IMR-90 (cell line): ENCODE results near the gene MMD2. TPM values are rescaled to one million over a fixed set of nuclear protein-coding genes. Genes with fewer than 3 reads are reported as not detected.

Source experiments
- ATAC-seq: fragments of 200-7000 bp; cut with Tn5 transposase; 2 replicates; pipeline ENCODE4 v1.9.1; 2020; ENCODE audit warnings: low read depth, mild to moderate bottlenecking, moderate library complexity
- BruUV-seq: library from RNA; stranded (reverse); fragments of 400-500 nt; replicated peaks from 2 replicates; lab custom pipeline; 2021; lab: Mats Ljungman, UMichigan
- CTCF ChIA-PET: fragments of 300-600 bp; formaldehyde crosslinking; extraction: SDS; loops from one replicate; lab custom pipeline; 2021; ENCODE audit warnings: antibody characterized with exemption; lab: Yijun Ruan, JAX
- POLR2A ChIA-PET: fragments of 300-600 bp; sonication (Branson Sonifier 250); formaldehyde crosslinking; loops from one replicate; lab custom pipeline; 2022; ENCODE audit warnings: antibody characterized with exemption; ENCODE audit not compliant: unreplicated experiment; lab: Charles Lee
- DNase-seq: peaks from one replicate; pipeline ENCODE4 v3.0.0; 2013
- H2AFZ ChIP-seq: replicated peaks from 2 replicates; pipeline ENCODE3; 2013; ENCODE audit warnings: low read length, mild to moderate bottlenecking; ENCODE audit not compliant: poor library complexity
- H2AK5ac ChIP-seq: 2 replicates; pipeline ENCODE4 v1.6.1; 2013; ENCODE audit warnings: low read depth, low read length, inconsistent platforms
- H2AK9ac ChIP-seq: replicated peaks from 2 replicates; pipeline ENCODE3; 2013; ENCODE audit warnings: mild to moderate bottlenecking, low read depth, low read length, moderate library complexity; ENCODE audit not compliant: poor library complexity
- H2BK120ac ChIP-seq: 2 replicates; pipeline ENCODE4 v1.6.1; 2013; ENCODE audit warnings: low read depth, low read length, inconsistent platforms
- H2BK15ac ChIP-seq: 3 replicates; pipeline ENCODE4 v1.6.1; 2013; ENCODE audit warnings: low read depth, low read length, inconsistent platforms
- H2BK20ac ChIP-seq: 2 replicates; pipeline ENCODE4 v1.6.1; 2013; ENCODE audit warnings: low read depth, mild to moderate bottlenecking, inconsistent platforms, low read length, moderate library complexity
- H2BK5ac ChIP-seq: 2 replicates; pipeline ENCODE4 v1.6.1; 2013; ENCODE audit warnings: mild to moderate bottlenecking, low read depth, low read length, inconsistent platforms; ENCODE audit not compliant: poor library complexity, severe bottlenecking
- H3K14ac ChIP-seq: replicated peaks from 2 replicates; pipeline ENCODE4 v1.6.1; 2013; ENCODE audit warnings: low read depth, low read length, inconsistent platforms
- H3K18ac ChIP-seq: 2 replicates; pipeline ENCODE4 v1.6.1; 2013; ENCODE audit warnings: low read depth, low read length, control low read depth
- H3K23ac ChIP-seq: 2 replicates; pipeline ENCODE4 v1.6.1; 2013; ENCODE audit warnings: low read depth, low read length, inconsistent platforms
- H3K27ac ChIP-seq: 2 replicates; pipeline ENCODE4 v1.5.1; 2013; ENCODE audit warnings: mild to moderate bottlenecking, control low read depth, low read length; ENCODE audit not compliant: insufficient read depth
- H3K27me3 ChIP-seq: 2 replicates; pipeline ENCODE4 v1.6.1; 2013; ENCODE audit warnings: low read length; ENCODE audit not compliant: control insufficient read depth, insufficient read depth
- H3K36me3 ChIP-seq: 2 replicates; pipeline ENCODE4 v1.6.1; 2013; ENCODE audit warnings: low read length, mixed read lengths; ENCODE audit not compliant: control insufficient read depth, insufficient read depth
- H3K4ac ChIP-seq: 2 replicates; pipeline ENCODE4 v1.6.1; 2013; ENCODE audit warnings: low read depth, low read length, inconsistent platforms
- H3K4me1 ChIP-seq: 2 replicates; pipeline ENCODE4 v1.6.1; 2013; ENCODE audit warnings: low read length, mixed read lengths; ENCODE audit not compliant: control insufficient read depth, insufficient read depth
- H3K4me2 ChIP-seq: 2 replicates; pipeline ENCODE4 v1.6.1; 2013; ENCODE audit warnings: low read depth, mild to moderate bottlenecking, control low read depth, low read length, moderate library complexity
- H3K4me3 ChIP-seq: 2 replicates; pipeline ENCODE4 v1.5.1; 2013; ENCODE audit warnings: low read depth, mild to moderate bottlenecking, control low read depth, low read length, moderate library complexity; ENCODE audit not compliant: insufficient read depth
- H3K56ac ChIP-seq: 2 replicates; pipeline ENCODE4 v1.6.1; 2013; ENCODE audit warnings: low read length, inconsistent platforms; ENCODE audit not compliant: insufficient read depth; ENCODE audit errors: extremely low read depth
- H3K79me1 ChIP-seq, 2 experiments: 2 replicates each; pipeline ENCODE4 v1.6.1; 2013; ENCODE audit warnings: low read length in 2 of 2, inconsistent platforms in 1 of 2, low read depth in 1 of 2
- H3K9ac ChIP-seq: 2 replicates; pipeline ENCODE4 v1.6.1; 2013; ENCODE audit warnings: low read depth, low read length, control low read depth
- H3K9me1 ChIP-seq: 2 replicates; pipeline ENCODE4 v1.6.1; 2013; ENCODE audit warnings: low read length, inconsistent platforms; ENCODE audit not compliant: insufficient read depth
- H3K9me3 ChIP-seq: 2 replicates; pipeline ENCODE4 v1.6.1; 2013; ENCODE audit warnings: low read length; ENCODE audit not compliant: control insufficient read depth, insufficient read depth
- H4K20me1 ChIP-seq: 2 replicates; pipeline ENCODE4 v1.6.1; 2013; ENCODE audit warnings: low read length, inconsistent platforms; ENCODE audit not compliant: insufficient read depth
- H4K5ac ChIP-seq: 2 replicates; pipeline ENCODE4 v1.6.1; 2013; ENCODE audit warnings: mild to moderate bottlenecking, low read depth, low read length, control low read depth
- H4K8ac ChIP-seq, 2 experiments: 2 replicates each; pipeline ENCODE4 v1.6.1; 2013; ENCODE audit warnings: low read depth in 2 of 2, low read length in 2 of 2, control low read depth in 1 of 2, inconsistent platforms in 1 of 2
- H4K91ac ChIP-seq: 2 replicates; pipeline ENCODE4 v1.6.1; 2013; ENCODE audit warnings: low read depth, low read length, inconsistent platforms; ENCODE audit not compliant: insufficient read depth
- BHLHE40 ChIP-seq: fragments of 150-350 bp; IDR thresholded peaks from 2 replicates; pipeline ENCODE4 v1.6.1; 2016; ENCODE audit warnings: mild to moderate bottlenecking, low read depth, low read length
- WGBS, 2 experiments: methylation state at CpG; one replicate each; pipeline versions ENCODE4 v1.1.5 to v1.1.7; 2013; ENCODE audit warnings: missing lambda C conversion rate in 2 of 2; ENCODE audit not compliant: insufficient read length in 1 of 2; ENCODE audit errors: extremely low coverage in 2 of 2; 5-methylcytosine and 5-hydroxymethylcytosine counted together
- dilution Hi-C: fragments of 300-500 bp; cut with HindIII; formaldehyde crosslinking; loops from one replicate; pipeline ENCODE4 v1.14.3; 2018; ENCODE audit warnings: low sequenced_read_pairs; ENCODE audit not compliant: unreplicated experiment
- in situ Hi-C: fragments of 300-500 bp; cut with MboI; formaldehyde crosslinking; loops from 3 replicates; pipeline ENCODE4 v1.14.3; 2019; ENCODE audit warnings: low sequenced_read_pairs, inconsistent platforms, mixed read lengths
- intact Hi-C: fragments of 100-400 bp; cut with micrococcal nuclease; formaldehyde crosslinking; loops from 2 replicates; pipeline ENCODE4 v1.10.0; 2022
- polyA plus RNA-seq, 3 experiments: library from polyadenylated mRNA; depleted of rRNA; stranded (reverse); fragments of >200 nt; gene quantifications; 2 replicates each; pipeline ENCODE4 v1.2.3, GENCODE V29; 2012; ENCODE audit warnings: low replicate concordance in 1 of 3
- total RNA-seq: library from RNA; depleted of rRNA; stranded (reverse); fragments of >200 nt; gene quantifications from 2 replicates; pipeline ENCODE4 v1.2.3, GENCODE V29; 2012

MMD2 gene
- total and polyA plus RNA-seq, 2 of the 4 experiments (the other 2 are of a cell fraction) = not detected

DNA sequence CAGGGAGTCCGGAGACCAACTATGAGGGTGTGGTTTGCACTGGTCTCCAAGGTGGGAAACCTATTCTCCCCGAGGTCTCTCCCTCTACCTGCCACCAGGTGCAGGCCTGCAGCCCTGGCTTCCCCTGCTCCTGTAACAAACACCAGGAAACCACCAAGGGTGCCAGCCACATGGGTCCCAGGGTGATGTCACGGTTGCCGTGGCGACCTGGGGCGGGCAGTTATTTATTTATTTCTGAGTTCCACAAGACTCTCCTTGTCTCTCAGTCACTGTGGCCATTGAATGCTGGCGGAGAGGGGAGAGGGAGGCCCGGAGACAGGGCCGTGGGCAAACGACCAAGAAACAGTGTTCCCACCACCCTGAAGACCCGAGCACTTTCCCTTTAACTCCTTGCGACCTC lies 27.0 kb downstream of the MMD2 start:
- intact Hi-C loops = no loop called here
- H3K18ac ChIP-seq = no peak overlapping the region
- H4K91ac ChIP-seq = no peak overlapping the region
- H3K4me2 ChIP-seq = no peak overlapping the region
- no peaks in the 10 kb centered on the region; the same call in 1 of the 2 replicates for H3K27me3 ChIP-seq
- H3K56ac ChIP-seq = no peak overlapping the region
- ChIA-PET CTCF (no interaction called here), POLR2A (no interaction called here)
- no peak overlapping the region for H3K4ac ChIP-seq
- H2AK9ac ChIP-seq = no peak overlapping the region
- DNase-seq = no peak
- no peaks in the 10 kb centered on the region for H3K4me1 ChIP-seq
- no peak for ATAC-seq
- no peak overlapping the region for H3K27ac ChIP-seq
- in situ Hi-C loops = no loop called here
- H3K23ac ChIP-seq = no peak overlapping the region
- no peak overlapping the region for H2BK120ac ChIP-seq
- no peak overlapping the region for H2BK20ac ChIP-seq
- WGBS, 2 experiments = no CpG with 5 or more reads among the region's 12 CpGs
- no peaks in the 10 kb centered on the region for H3K36me3 ChIP-seq
- TF ChIP-seq BHLHE40 = no peak
- no peak overlapping the region for H2BK15ac ChIP-seq
- H3K14ac ChIP-seq = no peak overlapping the region
- H2BK5ac ChIP-seq = no peak overlapping the region
- H2AFZ ChIP-seq = no peak overlapping the region
- no peak overlapping the region for H2AK5ac ChIP-seq
- no peak overlapping the region for H3K4me3 ChIP-seq
- no peak overlapping the region for H4K8ac ChIP-seq
- no peak overlapping the region for H3K9ac ChIP-seq
- no peak overlapping the region for H4K5ac ChIP-seq
- H4K20me1 ChIP-seq = no peaks in the 10 kb centered on the region
- dilution Hi-C loops = no loop called here
- BruUV-seq = no TSS peak
- H3K79me1 ChIP-seq = no peaks in the 10 kb centered on the region
- no peaks in the 10 kb centered on the region for H3K9me3 ChIP-seq
- H3K9me1 ChIP-seq = no peaks in the 10 kb centered on the region
